PFSK-1 (cell line): Measurements from ENCODE around the gene TBXA2R.

Experiments
- FOXP2 ChIP-seq: optimal IDR thresholded peaks from 2 replicates; pipeline ENCODE3; 2011; ENCODE audit warnings: borderline replicate concordance, control low read depth, inconsistent platforms; ENCODE audit not compliant: insufficient read depth; ENCODE audit errors: extremely low read length, extremely low read depth
- POLR2AphosphoS5 ChIP-seq: IDR thresholded peaks from 2 replicates; pipeline ENCODE4 v1.6.1; 2012; ENCODE audit warnings: low read depth, mild to moderate bottlenecking, control low read depth, low read length, moderate library complexity
- REST ChIP-seq, 2 experiments: IDR thresholded peaks; 2 replicates each; pipeline versions ENCODE4 v1.6.1 to v1.8.0; 2011 to 2012; ENCODE audit warnings: low read depth in 2 of 2, low read length in 2 of 2, control low read depth in 1 of 2, inconsistent platforms in 1 of 2, mild to moderate bottlenecking in 1 of 2, moderate library complexity in 1 of 2; ENCODE audit not compliant: insufficient read depth in 1 of 2
- SIN3A ChIP-seq: IDR thresholded peaks from 2 replicates; pipeline ENCODE4 v1.6.1; 2012; ENCODE audit warnings: mild to moderate bottlenecking, low read length, moderate library complexity, borderline replicate concordance; ENCODE audit not compliant: insufficient read depth
- TAF1 ChIP-seq: IDR thresholded peaks from 2 replicates; pipeline ENCODE4 v1.6.1; 2012; ENCODE audit warnings: low read length, control low read depth, borderline replicate concordance; ENCODE audit not compliant: insufficient read depth

- TF ChIP-seq FOXP2 (no peak), POLR2AphosphoS5 (no peak), TAF1 (no peak), REST (IDR thresholded peaks at IDR 0.05; ENCODE audit: insufficient read depth in 1 of 2, low read depth in 2 of 2, low read length in 2 of 2) (no peak), SIN3A (no peak)
These were observed 28.8 kb downstream of the TBXA2R start for GRCh38 chr19:3577723-3578344.
